Measurements from ENCODE around the gene ADORA2A.

The ADORA2A gene

GRCh38 chr22:24453853-24454252 lies 26.5 kb downstream of the ADORA2A start:
- DNase-seq (ENCODE audit: low read depth): no peak

GRCh38 chr22:24455039-24455438 lies 27.6 kb downstream of the ADORA2A start:
- no peak for DNase-seq (ENCODE audit: low read depth)

DNA sequence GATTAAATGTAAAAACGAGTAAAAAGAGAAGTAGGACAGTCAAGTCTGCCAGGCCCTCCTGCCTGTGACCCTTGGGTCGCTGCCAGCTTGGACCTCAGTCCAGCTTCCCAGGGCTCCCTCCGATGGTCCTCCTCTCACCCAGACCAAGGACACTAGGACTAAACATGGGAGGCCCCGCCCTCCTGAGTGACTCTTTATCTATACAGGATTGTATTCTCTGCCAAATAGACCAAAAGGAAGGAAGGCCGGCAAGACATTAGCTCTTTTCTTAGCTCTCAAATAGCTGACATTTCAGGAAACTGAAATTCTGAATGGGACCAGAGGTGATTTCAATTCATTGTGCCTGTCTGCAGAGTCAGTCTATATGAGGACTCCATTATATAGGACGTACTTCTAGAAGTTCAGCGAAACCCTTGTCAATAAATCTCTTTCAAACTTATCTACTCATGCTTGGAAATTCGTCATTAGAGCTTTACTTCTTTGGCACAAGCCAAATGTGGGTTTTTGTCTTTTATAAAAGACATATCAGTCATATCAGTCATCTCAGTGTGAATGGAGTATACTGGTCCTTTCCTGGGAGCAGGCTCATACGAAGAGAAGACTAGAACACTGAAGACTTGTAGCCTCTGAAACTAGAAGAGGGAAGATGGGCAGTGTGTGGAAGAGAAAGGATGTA lies 28.5 kb downstream of the ADORA2A start:
- no peak for DNase-seq (ENCODE audit: low read depth)

GRCh38 chr22:24457894-24458420 lies 30.6 kb downstream of the ADORA2A start:
- no peak for DNase-seq (ENCODE audit: low read depth)

DNA sequence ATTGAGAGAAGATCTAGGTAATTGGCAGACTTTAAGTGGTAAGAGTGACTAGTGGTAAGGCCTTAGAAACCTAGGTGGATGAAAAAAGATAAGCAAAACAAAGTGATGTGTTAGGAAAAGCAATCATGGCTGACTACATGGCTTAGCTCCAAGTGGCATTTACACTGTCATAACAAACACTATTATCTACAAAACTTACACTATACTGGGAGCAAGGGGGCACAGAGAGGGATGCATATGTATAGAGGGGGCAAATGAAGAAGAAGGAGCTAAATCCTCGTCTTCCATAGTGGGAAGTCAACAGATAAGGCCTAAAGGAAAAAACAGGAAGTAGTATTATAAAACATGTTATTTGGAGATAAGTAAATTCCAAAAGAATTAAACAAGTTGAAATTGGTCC lies 32.5 kb downstream of the ADORA2A start:
- no peak for DNase-seq (ENCODE audit: low read depth)

DNA sequence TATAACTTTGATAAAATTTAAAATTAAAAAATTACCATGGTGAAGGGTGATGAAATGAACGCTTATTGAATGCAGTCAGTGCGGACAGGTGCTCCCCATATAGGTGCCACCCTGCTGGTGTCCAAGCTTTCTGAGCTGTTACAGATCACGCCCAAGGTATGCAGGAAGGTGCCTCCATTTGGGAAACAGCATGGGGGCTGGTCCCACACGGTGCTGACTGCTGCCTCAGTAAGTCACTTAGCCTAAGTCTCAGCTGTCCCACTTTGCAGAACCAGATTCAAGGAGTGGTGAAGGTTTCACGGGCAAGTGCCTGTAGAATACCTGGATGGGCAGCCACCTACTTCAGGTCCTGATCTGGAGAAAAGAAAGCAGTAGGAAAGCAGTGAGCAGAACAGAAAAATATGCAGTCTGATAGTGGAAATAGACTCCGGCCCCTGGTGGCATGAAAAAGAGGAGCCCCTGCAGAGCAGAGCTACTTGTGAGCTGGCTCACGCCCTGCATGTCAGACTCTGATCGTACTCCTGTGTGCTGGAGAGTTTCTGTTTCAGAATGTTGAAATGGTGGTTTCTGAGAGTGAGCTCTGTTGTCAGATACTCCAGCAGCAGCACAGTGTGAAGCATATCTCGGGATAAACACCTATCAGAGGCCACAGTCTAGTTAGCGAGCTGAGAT lies 33.2 kb downstream of the ADORA2A start:
- peak; percentile 40 for DNase-seq (ENCODE audit: low read depth)

DNA sequence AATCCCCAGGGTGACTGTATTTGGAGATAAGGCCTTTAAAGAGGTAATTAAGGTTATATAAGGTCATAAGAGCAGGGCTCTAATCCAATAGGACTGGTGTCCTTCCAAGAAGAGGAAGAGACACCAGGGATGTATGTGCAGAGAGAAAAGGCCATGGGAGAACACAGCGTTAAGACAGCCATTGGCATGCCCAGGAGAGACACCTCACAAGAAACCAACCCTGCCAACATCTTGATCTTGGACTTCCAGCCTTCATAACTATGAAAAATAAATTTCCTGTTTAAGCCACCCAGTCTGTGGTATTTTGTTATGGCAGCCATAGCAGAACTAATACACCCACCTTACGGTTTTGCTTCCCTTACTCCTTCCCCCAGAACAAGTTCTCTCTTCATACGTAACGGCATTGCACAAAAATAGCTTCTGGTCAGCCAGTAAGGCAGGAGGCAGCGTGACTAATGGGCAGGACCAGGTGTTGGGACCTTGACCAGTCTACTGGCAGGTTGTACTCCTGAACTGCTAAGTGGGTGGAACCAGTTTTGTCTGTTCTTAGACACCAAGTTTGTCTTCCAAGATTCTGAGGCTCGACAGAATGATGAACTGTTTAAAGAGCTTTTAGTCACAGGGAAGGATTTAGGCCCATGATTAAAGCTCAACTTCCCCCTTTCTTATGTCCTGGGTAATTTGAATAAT lies 35.8 kb downstream of the ADORA2A start:
- DNase-seq (ENCODE audit: low read depth): no peak

- peak; percentile 94 for DNase-seq (ENCODE audit: low read depth)
Measured at GRCh38 chr22:24465566-24465965, 38.2 kb downstream of the ADORA2A start.

GRCh38 chr22:24465975-24466374 lies 38.6 kb downstream of the ADORA2A start:
- no peak for DNase-seq (ENCODE audit: low read depth)

DNA sequence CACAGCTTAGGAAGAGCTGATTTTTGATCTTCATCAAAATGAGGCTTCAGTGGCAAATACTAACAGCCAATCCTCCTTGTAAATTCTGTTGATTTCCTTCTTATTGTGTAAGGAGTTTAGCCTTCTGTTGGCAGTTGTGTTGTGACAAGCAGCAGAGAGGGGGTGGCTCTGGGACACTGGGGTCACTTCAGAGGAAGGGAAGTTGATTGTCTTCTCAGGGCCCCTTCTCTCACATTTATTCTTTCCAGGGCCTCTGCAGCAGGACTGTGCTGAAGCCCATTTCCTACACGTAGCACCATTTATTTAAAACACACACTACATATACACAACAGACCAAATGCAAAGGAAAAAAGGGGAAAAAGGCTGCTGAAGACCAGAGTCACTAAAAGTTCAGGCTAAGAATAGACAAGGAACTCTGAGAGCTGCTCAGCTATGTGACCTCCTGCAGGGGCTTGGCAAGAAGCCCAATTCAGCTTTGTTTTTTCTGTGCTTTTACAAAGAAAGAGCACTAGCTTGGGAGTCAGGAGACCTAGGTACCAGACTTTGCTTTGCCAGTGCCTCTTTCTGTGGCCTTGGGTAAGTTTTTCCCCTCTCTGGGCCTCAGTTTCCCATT lies 39.4 kb downstream of the ADORA2A start:
- peak; percentile 92 for DNase-seq (ENCODE audit: low read depth)

- no peak for DNase-seq (ENCODE audit: low read depth)
Measured at GRCh38 chr22:24467340-24467739, 39.9 kb downstream of the ADORA2A start.

GRCh38 chr22:24471570-24471969 lies 44.2 kb downstream of the ADORA2A start:
- DNase-seq (ENCODE audit: low read depth): peak; percentile 70

DNA sequence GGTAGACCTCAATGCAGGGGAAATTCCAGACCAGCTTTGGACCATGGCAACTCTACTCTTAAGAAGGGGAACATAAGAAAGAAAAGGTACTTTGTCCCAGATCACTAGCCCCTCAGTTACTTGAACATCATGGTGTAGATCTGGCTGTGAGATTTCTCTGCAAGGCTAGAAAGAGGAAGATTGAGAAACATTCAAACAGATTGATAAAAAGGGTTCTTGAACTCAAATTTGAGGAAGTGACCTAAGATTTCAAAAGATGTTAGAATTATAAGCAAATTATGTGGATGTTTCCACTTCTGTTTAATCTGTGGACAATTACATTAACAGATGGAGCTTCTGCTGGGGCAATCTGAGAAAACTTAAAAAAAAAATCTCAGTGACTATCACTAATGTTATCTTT lies 45.9 kb downstream of the ADORA2A start:
- no peak for DNase-seq (ENCODE audit: low read depth)

DNA sequence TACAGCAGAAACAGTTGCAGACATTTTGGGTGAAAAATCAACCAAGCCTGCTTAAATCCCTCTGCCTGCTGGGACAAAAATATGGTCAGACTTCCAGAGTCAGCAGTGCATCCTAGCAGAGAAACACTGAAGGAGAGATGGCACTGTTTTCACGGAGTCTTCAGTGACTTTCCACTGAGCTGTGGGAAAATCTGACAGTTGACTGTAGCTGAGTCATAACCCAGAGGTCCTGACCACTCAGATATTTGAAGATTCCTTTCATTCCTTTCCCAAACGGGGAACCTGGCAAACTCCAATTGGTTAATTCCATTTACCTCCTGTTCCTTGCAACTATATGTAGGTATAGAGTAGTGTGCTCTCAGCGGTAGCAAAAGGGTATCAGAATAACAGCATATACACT lies 46.8 kb downstream of the ADORA2A start:
- peak; percentile 91 for DNase-seq (ENCODE audit: low read depth)

GRCh38 chr22:24474649-24475255 lies 47.4 kb downstream of the ADORA2A start:
- DNase-seq (ENCODE audit: low read depth): peak; percentile 32

- no peak for DNase-seq (ENCODE audit: low read depth)
Measured at GRCh38 chr22:24481641-24482040, 54.2 kb downstream of the ADORA2A start.

- peak; percentile 87 for DNase-seq (ENCODE audit: low read depth)
Measured at GRCh38 chr22:24482575-24482974, 55.2 kb downstream of the ADORA2A start.

DNA sequence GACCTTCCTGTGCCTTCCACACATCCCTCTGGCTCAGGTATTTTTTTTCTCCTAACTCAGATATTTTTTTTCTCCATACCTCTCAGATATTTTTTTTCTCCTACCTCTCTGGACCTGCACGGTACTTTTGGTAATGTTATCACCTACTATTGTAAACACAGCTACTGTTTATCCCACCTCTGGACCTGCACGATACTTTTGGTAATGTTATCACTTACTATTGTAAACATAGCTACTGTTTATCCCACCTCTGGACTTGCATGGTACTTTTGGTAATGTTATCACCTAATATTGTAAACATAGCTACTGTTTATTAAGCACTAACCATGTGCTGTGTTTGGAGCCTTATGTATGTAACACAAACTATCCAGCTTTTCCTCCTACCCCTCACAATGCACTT lies 55.6 kb downstream of the ADORA2A start:
- DNase-seq (ENCODE audit: low read depth): no peak

GRCh38 chr22:24483976-24484545 lies 56.7 kb downstream of the ADORA2A start:
- no peak for DNase-seq (ENCODE audit: low read depth)

- DNase-seq (ENCODE audit: low read depth): no peak
Measured at GRCh38 chr22:24485170-24485569, 57.8 kb downstream of the ADORA2A start.

DNA sequence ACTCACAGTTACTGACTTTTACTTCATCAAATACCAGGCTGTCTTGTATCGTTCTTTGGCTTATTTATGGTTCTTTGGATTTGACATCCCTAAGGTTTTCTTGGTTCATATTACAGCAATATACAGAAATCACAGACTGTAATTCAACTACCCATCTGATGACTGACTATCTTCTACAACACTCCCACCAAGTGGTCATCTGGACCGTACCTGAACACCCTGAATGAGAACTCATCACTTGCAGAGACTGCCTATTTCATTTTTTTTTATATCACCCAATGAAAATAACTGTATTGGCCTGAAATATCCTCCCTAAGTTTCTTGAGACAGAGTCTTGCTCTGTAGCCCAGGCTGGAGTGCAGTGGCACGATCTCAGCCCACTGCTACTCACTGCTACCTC lies 58.2 kb downstream of the ADORA2A start:
- DNase-seq (ENCODE audit: low read depth): no peak

DNA sequence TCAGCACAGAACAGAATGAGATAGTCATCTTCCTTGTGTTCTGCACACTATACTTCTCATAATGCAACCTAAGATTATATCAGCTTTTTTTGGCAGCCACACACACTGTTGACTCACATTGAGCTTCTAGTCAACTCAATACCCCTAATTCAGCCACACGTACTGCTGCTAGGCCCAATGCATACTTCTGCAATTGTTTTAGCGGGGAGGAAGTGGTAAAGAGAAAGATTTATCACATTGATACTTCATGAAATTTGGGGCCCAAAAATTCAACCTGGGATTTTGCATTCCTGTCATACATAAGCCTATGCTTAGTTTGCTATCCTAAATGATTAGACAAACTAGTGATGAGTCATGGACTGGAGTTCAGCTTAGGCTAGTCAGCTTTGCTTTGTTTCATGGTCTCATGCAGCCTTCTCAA lies 59.1 kb downstream of the ADORA2A start:
- DNase-seq (ENCODE audit: low read depth): peak; percentile 88

All from iris pigment epithelial cell (primary cell).